GM10248 (cell line): ENCODE measurements around the gene DFFB.

Experiments
- CTCF ChIA-PET: fragments of 300-600 bp; sonication (Branson Sonifier 250); formaldehyde crosslinking; extraction: SDS; loops from one replicate; lab custom pipeline; 2021; ENCODE audit warnings: antibody characterized with exemption; lab: Yijun Ruan, JAX
- POLR2A ChIA-PET: fragments of 350-650 bp; sonication (Branson Sonifier 250); formaldehyde crosslinking; extraction: SDS; loops from one replicate; lab custom pipeline; 2020; ENCODE audit warnings: antibody characterized with exemption; lab: Yijun Ruan, JAX
- DNase-seq: peaks from one replicate; pipeline ENCODE4 v3.0.0; 2012; ENCODE audit errors: extremely low spot score
- TF ChIP-seq, protein P1 (sequence below): IDR thresholded peaks from 2 replicates; pipeline ENCODE4 v1.5.1; 2012; ENCODE audit warnings: mild to moderate bottlenecking, low read depth; ENCODE audit errors: extremely low read depth, missing control alignments, control extremely low read depth

DFFB gene

DNA sequence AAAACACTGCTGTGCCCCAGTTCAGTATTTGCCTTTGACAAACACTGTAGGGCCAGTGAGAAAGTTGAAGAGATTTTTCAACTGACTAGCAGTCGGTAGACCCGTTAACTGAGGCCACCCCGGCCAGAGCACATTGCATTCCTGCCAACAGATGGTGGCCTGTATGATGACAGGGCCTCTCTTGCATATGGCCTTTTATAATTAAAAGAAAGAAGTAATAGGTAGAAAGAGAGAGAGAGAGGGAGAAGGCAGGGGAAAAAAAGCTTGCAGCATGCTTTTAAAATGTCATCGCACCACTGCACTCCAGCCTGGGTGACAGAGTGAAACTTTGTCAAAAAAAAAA, 47.5 kb downstream of the DFFB start:
- TF ChIP-seq, protein P1, sequence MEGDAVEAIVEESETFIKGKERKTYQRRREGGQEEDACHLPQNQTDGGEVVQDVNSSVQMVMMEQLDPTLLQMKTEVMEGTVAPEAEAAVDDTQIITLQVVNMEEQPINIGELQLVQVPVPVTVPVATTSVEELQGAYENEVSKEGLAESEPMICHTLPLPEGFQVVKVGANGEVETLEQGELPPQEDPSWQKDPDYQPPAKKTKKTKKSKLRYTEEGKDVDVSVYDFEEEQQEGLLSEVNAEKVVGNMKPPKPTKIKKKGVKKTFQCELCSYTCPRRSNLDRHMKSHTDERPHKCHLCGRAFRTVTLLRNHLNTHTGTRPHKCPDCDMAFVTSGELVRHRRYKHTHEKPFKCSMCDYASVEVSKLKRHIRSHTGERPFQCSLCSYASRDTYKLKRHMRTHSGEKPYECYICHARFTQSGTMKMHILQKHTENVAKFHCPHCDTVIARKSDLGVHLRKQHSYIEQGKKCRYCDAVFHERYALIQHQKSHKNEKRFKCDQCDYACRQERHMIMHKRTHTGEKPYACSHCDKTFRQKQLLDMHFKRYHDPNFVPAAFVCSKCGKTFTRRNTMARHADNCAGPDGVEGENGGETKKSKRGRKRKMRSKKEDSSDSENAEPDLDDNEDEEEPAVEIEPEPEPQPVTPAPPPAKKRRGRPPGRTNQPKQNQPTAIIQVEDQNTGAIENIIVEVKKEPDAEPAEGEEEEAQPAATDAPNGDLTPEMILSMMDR = no peak
- POLR2A ChIA-PET = no interaction called here
- CTCF ChIA-PET = no interaction called here
- DNase-seq = no peak

DNA sequence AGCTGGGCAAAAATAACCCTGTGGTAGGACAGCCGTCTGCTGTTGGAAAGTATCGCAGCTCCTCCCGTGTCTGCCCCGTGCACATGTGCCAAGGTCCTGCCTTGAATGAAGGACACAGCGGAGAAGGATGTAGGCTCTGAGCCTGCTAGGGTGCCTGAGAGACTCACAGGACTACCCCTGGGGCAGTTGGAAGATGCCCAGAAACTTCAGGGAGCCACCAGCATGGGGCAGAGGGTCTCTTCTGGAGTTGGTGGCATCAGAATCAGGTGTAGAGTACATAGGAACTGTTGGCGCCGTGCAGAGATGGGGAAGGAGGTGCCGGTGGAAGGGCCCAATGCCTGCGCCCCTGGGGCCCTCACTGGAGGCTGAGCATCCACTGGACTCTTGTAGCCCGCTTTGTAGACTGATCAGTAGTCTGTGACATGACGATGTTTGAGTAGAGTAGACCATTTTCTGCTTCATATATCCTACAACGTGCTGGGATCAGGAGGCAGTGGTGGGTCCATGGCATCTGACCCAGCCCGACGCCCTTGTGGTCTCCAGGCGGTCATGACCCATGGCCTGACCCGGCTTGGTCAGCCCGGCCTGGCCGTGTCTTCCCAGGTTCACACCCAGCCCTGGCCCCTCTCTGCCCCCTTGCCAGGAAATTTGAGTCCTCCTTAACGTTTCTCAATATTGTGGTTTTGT, 48.1 kb downstream of the DFFB start:
- POLR2A ChIA-PET = no interaction called here
- DNase-seq = no peak
- CTCF ChIA-PET = no interaction called here
- TF ChIP-seq, protein P1 = no peak

DNA sequence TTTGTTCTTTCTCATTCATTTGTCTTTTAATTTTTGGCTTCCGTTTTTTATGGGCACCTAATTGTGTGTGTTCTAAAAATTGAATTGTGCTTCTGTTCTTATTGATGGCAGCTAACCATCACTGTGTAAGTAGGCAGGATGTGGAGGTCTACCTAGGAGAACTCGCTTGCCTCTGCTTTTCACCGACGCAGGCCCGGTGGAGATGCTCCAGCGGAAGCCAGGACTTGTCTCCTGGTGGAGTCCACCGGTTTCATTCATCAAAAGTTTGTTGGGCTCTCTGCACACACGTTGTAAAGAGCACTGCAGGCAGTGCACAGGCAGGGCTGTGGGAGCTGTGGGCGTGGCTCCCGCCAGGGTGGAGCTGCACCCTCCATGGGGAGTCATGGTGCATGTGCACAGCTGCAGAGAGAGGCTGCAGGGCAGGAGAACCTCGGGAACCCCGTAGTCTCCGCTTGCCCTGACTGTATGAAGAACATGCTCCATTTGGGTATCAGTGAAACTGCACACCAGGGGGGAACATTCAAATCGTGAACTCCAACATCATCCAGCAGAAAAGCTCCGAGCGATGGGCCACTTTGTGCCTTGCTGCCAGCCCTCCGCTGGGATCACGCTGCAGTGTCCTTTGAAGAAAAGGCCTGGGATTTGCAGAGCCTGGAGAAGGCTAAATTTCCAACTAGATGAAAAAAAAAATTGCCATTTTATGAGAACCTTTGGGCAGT, 48.8 kb downstream of the DFFB start:
- DNase-seq = no peak
- POLR2A ChIA-PET = no interaction called here
- TF ChIP-seq, protein P1 = no peak
- CTCF ChIA-PET = interaction anchor here (1.2 kb wide), 2 partner anchors 128 to 1839 kb away, joined by 4 read pairs; no protein-coding TSS in a partner anchor

DNA sequence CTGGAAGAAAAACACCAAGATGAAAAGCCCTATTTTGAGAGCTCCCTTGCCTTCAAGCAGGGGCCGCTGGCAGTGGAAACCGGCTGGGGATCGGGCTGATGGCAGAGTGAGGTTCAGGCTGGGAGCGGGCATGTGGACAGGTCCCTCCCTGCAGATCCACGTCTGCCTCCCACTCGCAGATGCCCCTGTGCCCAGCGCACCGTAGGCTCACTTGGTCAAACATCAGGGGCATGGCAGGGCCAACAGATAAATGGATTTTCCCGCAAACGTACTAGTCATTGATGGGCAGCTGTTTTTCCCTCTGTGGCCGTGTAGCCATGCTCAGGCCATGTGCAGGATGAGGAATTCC, 49.4 kb downstream of the DFFB start:
- TF ChIP-seq, protein P1 = no peak
- no peak for DNase-seq
- POLR2A ChIA-PET = interaction anchor here (0.7 kb wide), 1 partner anchor 396 kb away, joined by 3 read pairs; no protein-coding TSS in a partner anchor
- CTCF ChIA-PET = interaction anchor here (0.7 to 1.2 kb wide), 3 partner anchors 10 to 1838 kb away, joined by 3 to 4 read pairs (median 4); no protein-coding TSS in a partner anchor

DNA sequence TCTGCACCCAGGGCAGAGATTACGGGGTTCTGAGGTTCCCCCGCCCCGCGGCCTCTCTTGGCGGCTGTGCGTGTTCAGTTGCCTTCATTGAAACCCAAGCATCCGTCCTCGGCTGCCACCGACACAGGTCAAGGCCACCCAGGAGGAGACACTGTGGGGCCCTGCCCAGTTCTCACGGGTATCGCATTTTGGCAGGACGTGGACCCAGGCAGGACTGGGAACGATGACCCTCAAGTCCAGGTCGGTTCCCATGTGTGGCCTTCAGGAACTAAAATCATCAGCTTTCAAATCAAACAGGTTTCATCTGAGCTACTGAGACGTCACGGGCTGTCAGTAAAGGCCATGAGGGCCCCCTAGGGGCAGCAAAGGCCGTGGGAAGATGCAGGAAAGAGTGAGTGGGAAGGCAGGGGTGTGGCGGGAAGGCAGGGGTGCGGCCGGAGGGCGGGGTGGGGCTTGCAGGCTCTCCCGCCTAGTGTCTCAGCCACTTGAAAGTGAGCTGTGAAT, 49.8 kb downstream of the DFFB start:
- DNase-seq = peak; percentile 50
- ChIA-PET CTCF (interaction anchor here (0.7 to 1.2 kb wide), 3 partner anchors 11 to 1838 kb away, joined by 3 to 4 read pairs (median 4); no protein-coding TSS in a partner anchor), POLR2A (interaction anchor here (0.7 kb wide), 1 partner anchor 395 kb away, joined by 3 read pairs; no protein-coding TSS in a partner anchor)
- TF ChIP-seq, protein P1 = peak; percentile 44

DNA sequence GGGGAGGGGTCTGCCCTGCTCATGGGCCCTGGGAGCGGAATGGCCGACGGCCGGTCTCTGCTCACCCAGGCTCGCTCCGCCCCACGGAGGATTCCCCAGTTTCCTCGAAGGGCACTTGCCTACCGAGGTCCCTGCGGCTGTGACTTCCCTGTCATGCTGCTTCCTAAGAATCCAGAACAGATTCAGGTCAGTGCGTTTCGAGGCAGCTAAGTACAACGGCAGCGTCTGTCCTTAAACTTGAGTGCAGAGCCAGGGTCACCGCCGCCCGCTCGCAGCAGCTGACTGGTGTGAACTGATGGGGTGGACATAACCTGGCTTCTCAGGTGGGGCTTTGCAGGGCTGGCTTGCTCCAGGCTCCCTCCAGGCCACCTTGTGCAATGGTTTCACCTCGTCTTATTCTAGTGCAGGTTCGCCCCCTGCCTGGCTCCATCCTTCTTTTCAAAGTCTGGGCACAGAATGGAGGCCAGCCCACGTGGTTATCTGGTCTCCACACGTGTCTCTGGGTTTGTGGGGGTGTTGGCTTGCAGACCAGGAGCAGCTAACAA, 50.4 kb downstream of the DFFB start:
- ChIA-PET POLR2A (no interaction called here), CTCF (interaction anchor here (1.3 kb wide), 1 partner anchor 1838 kb away, joined by 5 read pairs; no protein-coding TSS in a partner anchor)
- DNase-seq = no peak
- TF ChIP-seq, protein P1 = no peak
